HG02852 (cell line): Measurements from ENCODE around the gene MUSK.

Experiments
- ATAC-seq: cut with Tn5 transposase; IDR thresholded peaks from one replicate; pipeline ENCODE4 v1.9.1; 2021; ENCODE audit warnings: mild to moderate bottlenecking, moderate library complexity; ENCODE audit not compliant: unreplicated experiment

Gene MUSK

DNA sequence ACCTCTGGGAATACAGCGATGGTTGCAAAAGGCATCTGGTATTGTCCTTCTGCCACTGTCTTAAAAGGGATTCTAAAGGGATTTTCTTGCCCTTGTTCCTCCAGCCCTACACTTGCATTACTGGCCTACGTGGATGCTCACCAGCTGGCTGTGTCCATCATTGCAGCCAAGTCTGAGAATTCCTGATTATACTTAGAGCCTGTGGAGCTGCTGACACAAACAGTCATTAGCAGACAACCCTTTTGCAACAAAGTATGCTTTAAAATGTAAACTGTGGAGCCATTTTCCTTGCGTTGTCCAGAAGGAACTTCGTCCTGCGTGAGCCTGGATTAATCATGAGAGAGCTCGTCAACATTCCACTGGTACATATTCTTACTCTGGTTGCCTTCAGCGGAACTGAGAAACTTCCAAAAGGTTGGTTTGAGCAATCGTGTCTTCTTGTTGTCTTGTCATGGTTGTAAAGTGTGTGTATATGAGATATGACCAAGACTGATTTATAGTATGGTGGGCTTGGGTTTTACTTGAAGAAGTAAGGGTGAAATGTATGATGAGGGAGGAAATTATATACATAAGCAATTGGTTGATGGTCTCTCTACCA lies at the start of gene MUSK:
Gene MUSK, plus strand, starts transcription at position 222 of the 598 bp plus-strand sequence. Its CDS starts 114 bp downstream, at position 336.
- ATAC-seq: no peak

DNA sequence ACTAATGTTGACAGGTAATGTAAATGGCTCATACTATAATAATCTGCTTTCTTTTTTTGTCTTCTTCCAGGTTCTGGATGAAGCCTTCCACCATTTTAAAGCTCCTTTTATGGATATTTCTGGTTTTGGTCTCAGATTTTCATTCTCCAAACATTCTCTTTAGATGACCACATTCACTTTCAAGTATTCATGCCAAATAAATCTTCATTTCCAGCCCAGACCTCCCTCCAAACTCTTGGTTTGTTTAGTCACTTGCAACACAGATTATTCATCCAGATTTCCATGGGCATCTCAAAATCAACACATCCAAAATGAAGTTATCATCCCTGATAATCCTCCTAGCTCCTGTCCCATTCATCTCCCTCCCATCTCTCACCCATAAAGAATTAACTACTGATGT lies 48.8 kb upstream of the MUSK start:
- no peak for ATAC-seq

DNA sequence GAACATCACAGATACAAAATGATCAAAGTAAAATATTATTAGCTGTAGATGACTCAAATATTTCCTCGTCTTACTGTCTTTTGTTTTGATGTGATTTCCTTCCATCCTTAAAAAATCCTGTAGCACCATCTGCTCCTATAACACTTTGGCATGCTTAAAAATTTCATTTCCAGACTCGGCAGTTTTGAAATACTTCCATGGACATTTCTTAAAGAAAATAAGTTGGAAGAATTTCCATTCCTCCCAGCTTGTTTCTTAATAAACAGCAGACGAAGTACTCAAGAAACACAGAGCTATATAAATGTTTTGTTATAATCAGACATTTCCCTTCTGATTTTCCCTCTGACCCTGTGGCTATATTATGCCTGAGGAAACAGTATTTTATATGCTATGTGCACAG lies 47.9 kb upstream of the MUSK start:
- ATAC-seq: no peak

DNA sequence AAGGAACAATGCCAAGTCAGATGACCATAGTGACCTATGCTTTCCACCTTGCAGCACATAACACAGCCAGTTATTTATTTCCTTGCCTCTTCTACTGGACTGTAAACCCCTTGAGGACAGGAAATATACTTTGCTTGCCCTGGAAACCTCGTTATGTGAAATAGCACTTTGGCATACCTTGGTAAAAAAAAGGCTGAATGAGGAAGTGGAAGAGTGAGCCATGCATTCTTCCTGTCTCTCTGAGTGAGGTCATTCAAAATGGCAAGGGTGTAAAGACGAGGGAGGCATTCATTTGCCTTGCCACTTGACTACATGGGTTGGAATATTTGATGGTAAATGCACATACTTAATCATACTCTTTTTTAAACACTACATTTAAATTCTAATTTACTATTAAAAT lies 46.2 kb upstream of the MUSK start:
- ATAC-seq: no peak

DNA sequence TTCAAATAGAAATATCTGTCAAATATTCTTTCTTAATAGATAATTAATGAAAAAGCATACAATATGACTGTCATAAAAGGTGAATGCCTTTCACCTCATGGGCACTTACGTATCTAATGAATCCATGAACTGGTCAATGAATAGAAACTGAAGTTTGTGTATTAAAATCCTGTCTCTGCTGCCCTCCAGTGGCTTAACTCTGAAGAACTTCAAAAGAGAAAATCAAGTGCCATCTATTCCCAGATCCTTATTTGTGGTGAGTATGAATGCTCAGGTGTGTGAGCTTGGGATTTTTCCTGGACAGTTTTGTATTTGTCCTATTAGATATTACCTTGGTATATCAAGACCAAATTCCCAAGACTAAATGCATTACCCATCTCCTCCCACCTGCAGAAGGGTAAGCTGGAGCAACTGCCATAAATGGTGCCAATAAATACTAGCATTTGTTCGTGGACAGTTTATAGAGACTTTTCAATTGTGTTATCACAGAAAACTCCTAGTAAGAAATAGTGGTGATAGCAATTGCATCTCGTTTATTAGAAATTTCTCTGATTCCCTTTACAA lies 45.0 kb upstream of the MUSK start:
- ATAC-seq: peak; percentile 46

DNA sequence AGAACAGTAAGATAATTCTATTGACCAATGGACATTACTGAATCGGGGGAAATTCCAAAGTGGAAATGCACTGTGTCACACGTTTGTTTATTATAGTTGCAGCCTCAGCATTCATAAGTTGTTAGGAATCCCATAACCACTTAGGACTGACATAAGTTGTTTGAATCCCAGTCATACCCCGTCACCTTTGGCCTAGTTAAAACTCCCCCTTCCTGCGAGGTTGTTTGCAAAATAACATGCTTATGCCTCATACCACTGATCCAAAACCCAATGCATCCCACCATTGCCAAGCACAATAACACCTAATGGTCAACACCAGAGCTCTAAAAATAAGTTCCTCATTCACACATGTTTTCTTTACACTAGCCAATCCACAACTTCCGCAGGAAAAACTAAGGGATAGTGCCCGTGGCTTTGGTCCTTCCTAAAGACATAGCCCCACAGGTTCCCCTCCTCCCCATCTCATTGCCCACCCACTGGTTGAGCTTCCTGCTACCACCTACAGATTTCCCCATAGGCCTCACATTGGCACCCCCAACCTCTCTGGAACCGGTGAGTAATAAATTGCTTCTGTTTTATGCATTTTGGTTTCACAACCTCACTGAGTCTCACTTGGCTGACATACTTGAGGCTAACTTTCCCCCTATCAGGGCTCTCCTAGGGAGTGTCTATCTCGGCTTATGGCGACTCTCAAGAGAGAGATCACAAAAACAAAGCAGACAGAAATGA lies 42.3 kb upstream of the MUSK start:
- peak; percentile 98 for ATAC-seq

DNA sequence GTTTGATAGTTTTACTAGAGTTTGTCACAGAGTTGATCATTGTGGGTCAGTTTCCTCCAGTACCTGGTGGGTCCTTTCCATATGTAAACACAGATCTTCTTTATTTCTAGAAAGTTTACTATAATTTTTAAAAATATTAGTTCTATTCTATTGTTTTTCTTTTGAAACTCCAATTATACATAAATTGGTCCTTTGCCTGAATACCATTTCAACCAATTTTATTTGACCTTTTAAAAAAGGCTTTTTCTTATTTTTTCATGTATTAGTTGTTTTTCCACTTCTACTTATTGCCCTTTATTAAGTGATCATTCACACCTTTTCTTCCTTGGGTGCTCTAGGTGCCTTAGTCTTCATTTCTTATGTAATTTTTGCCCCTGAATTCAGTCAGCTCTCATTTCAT lies 33.0 kb upstream of the MUSK start:
- ATAC-seq: no peak

DNA sequence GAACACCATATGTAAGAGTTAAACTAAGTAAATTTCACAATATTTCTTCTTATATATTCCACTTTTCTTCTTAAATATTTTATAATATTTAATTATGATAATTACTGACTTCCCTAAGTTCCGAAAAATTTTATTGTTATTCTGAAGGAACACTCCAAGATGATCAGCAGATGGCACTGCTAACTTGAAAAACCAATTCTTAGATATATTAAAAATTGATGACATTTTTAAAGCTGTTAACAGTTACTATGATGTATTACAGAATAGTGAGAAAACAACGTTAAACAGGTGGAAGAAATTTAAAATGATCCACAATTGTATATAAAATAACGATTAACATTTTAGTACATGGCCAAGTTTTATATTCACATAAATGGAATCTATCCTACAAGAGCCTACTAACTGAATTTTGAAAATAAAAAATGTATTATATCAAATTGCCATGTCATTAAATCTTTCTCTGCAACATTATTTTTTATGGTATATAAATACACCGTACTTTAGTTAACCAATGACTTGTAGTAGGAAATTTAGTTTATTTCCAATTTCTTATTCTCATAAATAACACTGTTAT lies 30.1 kb upstream of the MUSK start:
- no peak for ATAC-seq

DNA sequence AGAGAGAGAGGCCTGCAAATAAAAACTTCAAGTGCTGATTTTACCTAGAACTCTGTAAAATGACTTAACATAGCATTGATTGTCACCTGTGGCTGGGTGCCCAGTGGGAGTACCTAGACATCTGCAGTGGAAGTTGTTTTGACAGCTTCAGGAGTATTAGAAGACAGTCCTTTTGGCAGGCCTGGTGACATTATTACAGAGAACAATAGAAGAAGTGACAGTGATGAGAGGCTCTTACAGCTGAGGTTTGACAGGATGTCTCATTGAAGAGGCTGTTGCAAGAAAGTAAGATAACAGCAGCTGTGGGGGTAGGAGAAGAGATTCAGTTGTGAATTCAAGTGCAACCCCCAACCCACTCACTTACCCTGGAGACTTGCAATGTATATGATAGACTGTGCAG lies 27.9 kb upstream of the MUSK start:
- no peak for ATAC-seq

DNA sequence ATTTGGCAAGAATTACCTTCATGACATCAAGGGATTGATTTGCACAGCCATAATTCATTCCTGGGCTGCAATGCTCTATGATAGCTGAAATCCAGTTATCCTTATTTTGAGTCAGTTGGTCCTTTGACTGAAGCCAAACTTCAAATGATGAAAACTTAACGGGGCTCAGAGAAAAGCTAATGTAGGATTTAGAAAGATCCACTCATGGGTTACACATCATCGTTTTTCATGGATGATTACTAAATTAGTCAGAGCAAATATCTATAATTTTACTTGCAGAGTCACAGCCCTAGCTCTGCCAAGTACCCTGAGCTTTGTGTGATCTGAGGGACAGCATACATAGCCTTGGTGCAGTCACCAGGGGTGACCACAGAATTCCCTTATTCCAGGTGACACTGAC lies 27.3 kb upstream of the MUSK start:
- ATAC-seq: no peak

DNA sequence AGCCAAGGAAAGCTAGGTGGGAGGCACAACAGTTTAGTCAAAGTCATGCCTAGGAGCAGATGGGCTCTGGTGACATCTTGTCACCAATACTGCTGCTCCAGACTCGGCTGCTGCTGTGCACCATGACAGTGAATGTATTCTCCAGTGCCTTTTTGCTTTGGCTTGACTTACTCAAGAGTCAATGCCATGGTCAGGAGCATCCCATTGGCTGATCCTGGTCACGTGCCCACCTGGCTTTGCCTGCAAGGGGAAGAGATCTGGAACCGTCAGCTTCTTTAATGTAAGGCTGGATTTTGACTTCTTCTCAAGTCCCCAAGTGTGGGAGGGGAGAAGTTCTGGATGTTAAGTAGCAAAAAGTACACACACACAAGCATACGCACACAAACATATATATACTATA lies 19.9 kb upstream of the MUSK start:
- no peak for ATAC-seq

DNA sequence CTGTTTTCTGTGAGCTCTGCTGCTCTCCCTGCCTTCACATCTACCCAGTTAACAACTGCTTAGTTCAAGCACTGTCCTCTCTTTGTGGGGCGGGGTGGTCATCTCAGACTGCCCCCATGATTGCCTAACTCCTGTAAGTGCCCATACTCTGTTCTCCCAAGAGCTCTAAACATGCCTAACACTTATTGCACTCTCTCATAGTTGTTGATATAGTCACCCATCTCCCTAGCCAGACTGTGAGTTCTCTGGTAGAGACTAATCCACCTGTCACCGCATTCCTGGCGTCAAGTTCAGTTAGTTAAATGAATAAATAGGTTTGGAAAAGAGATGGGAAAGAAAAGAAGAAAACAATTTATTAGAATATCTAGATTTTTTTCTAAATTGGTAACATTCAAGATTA lies 18.3 kb upstream of the MUSK start:
- no peak for ATAC-seq

DNA sequence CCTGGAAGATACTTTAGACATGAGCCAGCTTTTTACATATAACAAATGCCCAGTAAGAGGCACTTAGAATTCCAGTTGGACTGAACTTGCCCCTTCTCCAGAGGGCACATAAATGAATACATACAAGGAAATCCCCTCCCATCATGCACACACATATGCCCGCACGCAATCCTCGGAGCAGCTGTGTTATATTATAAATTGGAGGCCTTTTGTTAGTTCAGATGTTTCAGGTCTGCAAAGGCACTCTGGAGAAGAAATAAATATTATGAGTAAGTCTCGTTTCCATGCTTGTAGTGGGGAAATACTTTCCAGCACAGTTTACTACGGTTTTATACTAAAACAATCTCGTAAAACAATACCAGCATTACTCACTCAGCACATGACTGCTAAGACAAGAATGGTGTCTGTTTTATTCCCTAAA lies 17.6 kb upstream of the MUSK start:
- no peak for ATAC-seq

DNA sequence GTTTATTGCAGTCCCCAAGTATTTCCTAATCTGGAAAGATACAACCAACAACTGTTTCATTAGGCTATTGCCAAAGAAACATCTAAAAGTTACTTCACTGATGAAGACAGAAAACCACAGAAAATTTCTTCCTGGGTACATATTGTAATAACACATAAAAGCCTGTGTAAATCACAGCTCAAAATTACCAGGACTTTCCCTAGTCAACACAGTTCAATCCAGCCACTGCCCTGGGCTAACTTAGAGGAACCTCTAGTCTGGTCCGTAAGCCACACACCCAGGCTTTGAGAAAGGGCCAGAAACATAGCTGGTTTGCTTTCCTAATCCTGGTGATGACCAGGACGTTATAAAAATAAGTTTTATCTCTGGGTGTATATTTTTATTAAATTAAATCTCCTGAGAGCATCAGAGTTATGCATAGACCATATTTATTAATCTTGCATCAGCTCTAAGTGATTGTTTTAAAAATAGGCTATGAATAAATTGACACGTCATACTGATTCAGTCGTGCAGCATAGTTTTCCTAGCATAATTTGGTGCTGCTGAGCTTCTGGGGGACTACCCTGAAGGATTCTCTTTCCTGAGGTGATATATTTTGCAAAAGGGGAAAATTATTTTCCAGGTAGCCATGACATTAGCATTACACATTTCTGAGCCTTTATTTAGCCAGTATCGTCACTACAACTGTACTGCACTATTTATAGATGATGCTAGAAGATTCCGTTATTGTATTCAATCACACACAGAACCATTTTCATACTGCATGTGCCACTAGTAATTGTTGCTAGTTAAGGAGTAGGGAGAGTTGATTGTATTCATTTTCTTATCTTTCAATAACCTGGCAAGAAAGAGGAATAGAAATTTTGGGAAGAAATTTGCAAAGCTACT lies 12.6 kb upstream of the MUSK start:
- ATAC-seq: no peak

DNA sequence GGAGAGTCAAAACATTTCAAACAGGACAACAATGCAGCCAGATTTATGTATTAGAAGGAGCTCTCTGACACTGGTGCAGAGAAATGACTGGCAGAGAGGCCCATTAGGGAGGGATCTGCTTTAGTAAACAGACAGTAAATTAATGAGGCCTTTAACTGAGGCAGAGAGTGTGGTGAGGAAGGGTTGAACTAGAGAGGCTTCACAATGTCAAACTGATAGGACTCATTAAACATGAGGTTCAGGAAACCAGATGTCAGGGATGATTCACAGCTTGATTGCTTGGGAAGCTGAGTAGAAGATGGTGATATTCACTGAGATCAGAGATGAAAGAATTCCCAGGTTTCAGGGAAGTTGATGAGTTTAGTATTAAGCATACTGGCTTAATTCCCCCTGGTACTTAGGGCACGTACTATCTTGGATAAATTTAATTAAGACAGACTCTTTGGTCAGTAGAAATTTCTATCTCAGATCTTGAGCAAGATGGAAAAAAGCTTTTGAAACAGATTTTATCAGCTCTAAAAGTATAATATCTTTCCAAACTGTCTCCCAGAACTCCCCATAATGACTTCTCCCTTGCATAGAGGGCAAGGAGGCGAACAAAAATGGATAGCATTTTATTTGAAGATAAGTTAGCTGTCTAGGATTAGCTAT lies 8.6 kb upstream of the MUSK start:
- ATAC-seq: no peak

DNA sequence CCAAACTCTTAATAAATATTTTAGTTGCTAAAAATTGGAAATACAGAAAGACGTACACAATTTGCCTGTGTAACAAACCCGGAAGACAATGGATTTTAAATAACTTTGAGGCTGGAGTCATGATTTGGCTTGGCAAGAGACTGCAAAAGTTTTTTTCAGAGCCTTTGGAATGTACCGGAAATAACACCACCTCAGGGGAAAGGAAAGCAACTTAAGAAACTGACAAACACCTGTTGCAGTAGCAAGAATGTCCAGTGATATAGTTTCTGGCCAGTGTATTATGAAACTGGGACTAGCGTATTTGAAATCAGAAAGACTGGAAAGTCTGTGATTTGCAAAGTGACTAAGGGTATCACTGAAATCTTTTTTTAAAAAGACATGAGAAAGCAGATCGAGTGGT lies 842 bp downstream of the MUSK start:
- ATAC-seq: no peak

DNA sequence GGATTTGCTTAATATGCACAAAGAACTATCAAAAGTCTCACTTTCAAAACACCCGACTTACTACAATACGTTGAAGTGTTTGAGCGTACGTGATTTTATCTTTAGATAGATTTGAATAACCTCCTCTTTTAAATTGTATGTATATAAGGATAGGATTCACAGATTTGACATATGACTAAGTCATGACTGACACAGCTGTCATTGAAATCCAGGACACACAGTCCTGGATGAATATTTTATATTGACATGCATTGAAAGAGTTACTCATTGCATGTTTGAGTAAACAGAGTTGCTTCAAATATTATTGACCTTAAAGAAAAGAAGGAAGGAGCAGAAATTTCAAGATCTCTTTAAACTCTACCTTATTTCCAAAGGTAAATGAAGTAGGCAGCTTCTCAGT lies 3.3 kb downstream of the MUSK start:
- ATAC-seq: no peak

DNA sequence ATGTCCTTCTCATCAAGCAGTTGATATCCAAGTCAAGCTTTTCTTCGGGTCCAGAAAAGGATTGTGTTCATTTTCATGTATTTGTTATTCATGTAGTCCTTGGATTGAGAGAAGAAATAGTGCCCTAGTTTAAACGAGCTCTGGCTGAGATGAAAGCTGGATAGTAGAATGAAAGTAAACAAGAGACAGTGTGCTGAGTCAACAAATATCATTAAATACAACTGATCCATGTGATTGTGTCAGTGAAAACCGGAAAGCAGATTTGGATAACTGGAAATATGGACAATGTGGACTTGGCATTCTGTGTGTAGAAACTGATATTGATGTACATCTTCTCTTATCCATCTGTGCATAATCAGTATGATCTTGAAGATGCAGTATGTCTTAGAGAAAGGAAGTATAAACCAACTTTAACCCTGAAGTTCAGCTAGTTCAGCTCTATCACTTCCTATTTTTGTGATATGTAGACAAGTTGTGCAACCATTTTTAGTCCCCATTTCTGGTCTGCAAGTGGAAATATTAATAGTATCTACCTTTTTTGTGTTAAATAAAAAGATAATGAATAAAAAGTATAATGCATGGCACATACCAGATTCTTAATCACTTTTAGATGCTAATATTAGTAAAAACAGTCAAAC lies 4.4 kb downstream of the MUSK start:
- ATAC-seq: no peak

DNA sequence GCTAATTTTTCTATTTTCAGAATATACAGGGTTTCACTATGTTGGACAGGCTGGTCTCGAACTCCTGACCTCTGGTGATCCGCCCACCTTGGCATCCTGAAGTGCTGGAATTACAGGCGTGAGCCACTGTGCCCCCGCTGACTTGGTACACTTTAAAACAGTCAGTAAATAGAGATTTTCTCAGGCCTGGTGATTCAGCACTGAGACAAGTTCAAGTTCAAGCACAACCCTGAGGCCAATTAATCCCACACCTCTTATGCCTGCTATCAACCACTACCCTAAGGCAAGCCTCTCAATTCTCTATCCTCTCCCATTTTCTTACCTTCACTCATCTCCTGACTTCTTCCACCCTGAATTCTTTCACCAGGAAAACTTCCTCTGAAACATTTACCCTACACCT lies 18.9 kb downstream of the MUSK start:
- ATAC-seq: no peak

DNA sequence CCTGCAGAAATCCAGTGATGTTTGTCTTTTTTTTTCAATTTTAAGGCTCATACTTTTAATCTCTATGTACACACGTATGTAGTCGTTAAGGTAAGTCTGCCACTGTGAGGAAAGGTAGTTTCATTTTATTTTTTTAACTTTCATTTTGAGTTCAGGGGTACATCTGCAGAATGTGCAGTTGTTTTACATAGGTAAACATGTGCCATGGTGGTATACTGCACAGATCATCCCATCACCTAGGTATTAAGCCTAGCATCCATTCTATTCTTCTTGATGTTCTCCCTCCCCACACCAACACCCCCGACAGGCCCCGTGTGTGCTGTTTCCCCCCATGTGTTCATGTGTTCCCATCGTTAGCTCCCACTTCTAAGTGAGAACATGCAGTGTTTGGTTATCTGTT lies 19.7 kb downstream of the MUSK start:
- ATAC-seq: no peak
